GM12892 (cell line): Measurements from ENCODE around the gene CTNNA3.

Experiments
- POLR2A ChIP-seq: IDR thresholded peaks from 2 replicates; pipeline ENCODE4 v1.6.1; 2011; ENCODE audit warnings: low read depth, low read length, control low read depth
- POLR2AphosphoS5 ChIP-seq: IDR thresholded peaks from 2 replicates; pipeline ENCODE4 v1.6.1; 2011; ENCODE audit warnings: low read depth, low read length, control low read depth
- TAF1 ChIP-seq: IDR thresholded peaks from 2 replicates; pipeline ENCODE4 v1.6.1; 2011; ENCODE audit warnings: low read depth, mild to moderate bottlenecking, control low read depth, low read length, borderline replicate concordance

DNA sequence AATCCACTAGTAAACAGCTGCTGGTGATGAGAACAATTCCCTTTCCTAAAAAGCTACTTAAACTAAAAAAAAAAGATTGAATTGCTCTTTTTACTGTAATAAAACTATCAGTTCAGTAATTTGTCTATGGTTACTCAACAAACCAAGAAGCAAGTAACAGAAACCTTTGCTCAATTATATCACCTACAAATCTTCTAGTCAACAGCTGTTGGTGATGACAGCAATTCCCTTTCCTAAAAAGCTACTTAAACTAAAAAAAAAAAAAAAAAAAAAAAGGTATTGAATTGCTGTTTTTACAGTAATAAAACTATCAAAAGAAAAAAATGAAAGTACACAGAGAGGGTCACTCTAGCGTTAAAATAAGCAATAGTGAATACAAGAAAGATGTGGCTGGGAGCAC, 158.1 kb downstream of the CTNNA3 start:
- no peak for TF ChIP-seq POLR2A
- TF ChIP-seq POLR2AphosphoS5 = no peak
- no peak for TF ChIP-seq TAF1
